ENCODE measurements around the gene SPEN.

SPEN gene, protein sequence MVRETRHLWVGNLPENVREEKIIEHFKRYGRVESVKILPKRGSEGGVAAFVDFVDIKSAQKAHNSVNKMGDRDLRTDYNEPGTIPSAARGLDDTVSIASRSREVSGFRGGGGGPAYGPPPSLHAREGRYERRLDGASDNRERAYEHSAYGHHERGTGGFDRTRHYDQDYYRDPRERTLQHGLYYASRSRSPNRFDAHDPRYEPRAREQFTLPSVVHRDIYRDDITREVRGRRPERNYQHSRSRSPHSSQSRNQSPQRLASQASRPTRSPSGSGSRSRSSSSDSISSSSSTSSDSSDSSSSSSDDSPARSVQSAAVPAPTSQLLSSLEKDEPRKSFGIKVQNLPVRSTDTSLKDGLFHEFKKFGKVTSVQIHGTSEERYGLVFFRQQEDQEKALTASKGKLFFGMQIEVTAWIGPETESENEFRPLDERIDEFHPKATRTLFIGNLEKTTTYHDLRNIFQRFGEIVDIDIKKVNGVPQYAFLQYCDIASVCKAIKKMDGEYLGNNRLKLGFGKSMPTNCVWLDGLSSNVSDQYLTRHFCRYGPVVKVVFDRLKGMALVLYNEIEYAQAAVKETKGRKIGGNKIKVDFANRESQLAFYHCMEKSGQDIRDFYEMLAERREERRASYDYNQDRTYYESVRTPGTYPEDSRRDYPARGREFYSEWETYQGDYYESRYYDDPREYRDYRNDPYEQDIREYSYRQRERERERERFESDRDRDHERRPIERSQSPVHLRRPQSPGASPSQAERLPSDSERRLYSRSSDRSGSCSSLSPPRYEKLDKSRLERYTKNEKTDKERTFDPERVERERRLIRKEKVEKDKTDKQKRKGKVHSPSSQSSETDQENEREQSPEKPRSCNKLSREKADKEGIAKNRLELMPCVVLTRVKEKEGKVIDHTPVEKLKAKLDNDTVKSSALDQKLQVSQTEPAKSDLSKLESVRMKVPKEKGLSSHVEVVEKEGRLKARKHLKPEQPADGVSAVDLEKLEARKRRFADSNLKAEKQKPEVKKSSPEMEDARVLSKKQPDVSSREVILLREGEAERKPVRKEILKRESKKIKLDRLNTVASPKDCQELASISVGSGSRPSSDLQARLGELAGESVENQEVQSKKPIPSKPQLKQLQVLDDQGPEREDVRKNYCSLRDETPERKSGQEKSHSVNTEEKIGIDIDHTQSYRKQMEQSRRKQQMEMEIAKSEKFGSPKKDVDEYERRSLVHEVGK (N-terminal part only)

DNA sequence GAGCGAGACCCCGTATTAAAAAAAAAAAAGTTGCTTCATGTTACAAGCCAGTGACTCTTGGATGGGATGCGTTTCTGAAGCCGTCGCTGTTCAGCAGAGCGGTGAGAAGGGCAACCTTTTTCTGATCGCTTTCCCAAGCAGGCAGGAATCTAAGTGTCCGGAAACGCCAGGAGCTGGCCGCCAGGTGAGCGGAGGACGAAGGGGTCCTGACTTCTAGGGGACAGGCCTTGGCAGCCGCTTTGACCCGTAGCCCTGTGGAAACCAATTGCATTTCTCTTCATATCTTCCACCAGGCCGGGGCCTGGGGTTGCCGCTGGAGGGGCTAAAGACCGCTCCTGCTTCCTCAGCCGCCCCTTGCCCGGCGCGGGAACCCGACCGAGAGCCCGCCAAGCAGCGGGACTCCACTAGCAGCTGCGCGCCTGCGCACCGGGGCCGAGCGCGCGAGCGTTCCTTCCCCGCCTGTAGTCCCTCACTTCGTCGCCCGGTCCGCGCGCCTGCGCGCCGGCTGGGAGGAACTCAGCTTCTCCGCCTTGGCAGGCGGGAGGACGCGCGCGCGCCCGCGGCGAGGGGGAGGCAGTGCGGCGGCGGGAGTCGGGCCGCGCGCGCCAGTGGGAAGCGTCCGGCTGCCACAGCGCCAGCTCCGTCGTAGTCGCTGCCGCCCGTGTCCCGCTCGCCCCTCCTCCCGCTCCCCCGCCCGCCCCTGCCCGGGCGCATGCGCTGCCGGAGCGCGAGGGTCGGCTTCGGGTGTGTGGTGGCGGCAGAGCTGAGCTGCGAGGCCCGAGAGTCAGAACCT lies at the start of gene SPEN:
TSS of gene SPEN (plus strand) at position 608 of the 793 bp plus-strand sequence. CDS start 361 bp downstream, outside the sequence.
- peak within 1 kb of the TSS; percentile 77 for H3K27ac ChIP-seq
- in situ Hi-C loops (cut with HindIII; ENCODE audit: low pct_ligation_motif_present, low sequenced_read_pairs): no loop called here
- peak; percentile 91 for DNase-seq
- H3K27me3 ChIP-seq (replicated peaks): no peaks in the 10 kb centered on the region
- TF ChIP-seq, protein P1, sequence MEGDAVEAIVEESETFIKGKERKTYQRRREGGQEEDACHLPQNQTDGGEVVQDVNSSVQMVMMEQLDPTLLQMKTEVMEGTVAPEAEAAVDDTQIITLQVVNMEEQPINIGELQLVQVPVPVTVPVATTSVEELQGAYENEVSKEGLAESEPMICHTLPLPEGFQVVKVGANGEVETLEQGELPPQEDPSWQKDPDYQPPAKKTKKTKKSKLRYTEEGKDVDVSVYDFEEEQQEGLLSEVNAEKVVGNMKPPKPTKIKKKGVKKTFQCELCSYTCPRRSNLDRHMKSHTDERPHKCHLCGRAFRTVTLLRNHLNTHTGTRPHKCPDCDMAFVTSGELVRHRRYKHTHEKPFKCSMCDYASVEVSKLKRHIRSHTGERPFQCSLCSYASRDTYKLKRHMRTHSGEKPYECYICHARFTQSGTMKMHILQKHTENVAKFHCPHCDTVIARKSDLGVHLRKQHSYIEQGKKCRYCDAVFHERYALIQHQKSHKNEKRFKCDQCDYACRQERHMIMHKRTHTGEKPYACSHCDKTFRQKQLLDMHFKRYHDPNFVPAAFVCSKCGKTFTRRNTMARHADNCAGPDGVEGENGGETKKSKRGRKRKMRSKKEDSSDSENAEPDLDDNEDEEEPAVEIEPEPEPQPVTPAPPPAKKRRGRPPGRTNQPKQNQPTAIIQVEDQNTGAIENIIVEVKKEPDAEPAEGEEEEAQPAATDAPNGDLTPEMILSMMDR (IDR thresholded peaks at IDR 0.05; ENCODE audit: low read depth, low read length, missing control alignments): no peak
- H3K4me3 ChIP-seq (ENCODE audit: low read depth, low read length): peak within 1 kb of the TSS; percentile 93
- no peaks in the 10 kb centered on the region for H3K36me3 ChIP-seq (replicated peaks)

DNA sequence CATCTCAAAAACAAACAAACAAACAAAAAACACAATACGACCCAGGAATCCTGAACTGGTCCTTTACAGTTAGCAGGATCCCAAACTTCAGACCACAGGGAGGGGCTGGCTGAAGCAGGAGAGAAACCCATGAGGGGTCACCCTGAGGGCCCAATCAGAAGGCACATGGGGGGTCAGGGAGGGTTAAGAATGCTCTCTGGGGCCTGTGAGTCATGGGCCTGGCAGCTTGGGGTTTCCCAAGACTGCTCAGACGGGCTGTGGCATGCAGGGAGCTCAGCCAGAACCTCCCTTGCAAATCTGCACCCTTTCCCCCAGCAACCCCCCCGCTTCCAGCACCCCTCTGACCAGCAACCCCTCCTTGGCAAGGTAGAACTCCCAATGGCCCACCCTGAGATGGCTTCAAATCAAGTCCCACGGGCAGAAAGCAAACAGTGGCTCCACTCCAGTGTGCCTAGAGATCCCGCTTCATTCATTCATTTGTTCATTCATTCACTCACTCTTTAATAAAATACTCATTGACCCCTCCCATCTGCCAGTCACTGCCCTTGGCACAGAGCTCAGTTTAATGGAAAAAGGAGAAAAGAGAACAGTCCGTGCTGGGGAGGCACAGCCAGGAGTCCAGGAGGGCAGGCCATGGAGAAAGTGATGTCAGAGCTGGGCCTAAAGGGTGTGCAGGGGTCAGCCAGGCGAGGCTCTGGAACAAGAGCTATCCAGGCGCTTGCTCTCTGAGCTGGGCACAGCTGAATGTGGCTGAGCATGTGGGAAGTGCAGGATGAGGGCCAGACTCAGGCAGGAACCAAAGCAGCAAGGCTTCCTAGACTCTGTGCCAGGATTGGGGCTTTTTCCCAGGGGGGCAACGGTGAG lies 48.3 kb upstream of the SPEN start:
- DNase-seq: peak; percentile 97
- TF ChIP-seq, protein P1 (IDR thresholded peaks at IDR 0.05; ENCODE audit: low read depth, low read length, missing control alignments): no peak
- in situ Hi-C loops (cut with HindIII; ENCODE audit: low pct_ligation_motif_present, low sequenced_read_pairs): no loop called here
- Histone ChIP-seq H3K4me3 (ENCODE audit: low read depth, low read length) (no peak overlapping the region), H3K27me3 (replicated peaks) (no peaks in the 10 kb centered on the region), H3K27ac (peak overlapping the region; percentile 86), H3K36me3 (replicated peaks) (no peaks in the 10 kb centered on the region)

- Histone ChIP-seq H3K27ac (peak overlapping the region; percentile 86), H3K4me3 (ENCODE audit: low read depth, low read length) (no peak overlapping the region), H3K36me3 (replicated peaks) (no peaks in the 10 kb centered on the region), H3K27me3 (replicated peaks) (no peaks in the 10 kb centered on the region)
- in situ Hi-C loops (cut with HindIII; ENCODE audit: low pct_ligation_motif_present, low sequenced_read_pairs): no loop called here
- peak; percentile 37 for DNase-seq
- TF ChIP-seq, protein P1 (IDR thresholded peaks at IDR 0.05; ENCODE audit: low read depth, low read length, missing control alignments): no peak
These were observed 47.3 kb upstream of the SPEN start for GRCh38 chr1:15799928-15800835.

- TF ChIP-seq, protein P1 (IDR thresholded peaks at IDR 0.05; ENCODE audit: low read depth, low read length, missing control alignments): no peak
- Histone ChIP-seq H3K27me3 (replicated peaks) (no peaks in the 10 kb centered on the region), H3K36me3 (replicated peaks) (no peaks in the 10 kb centered on the region), H3K27ac (no peak overlapping the region), H3K4me3 (ENCODE audit: low read depth, low read length) (no peak overlapping the region)
- in situ Hi-C loops (cut with HindIII; ENCODE audit: low pct_ligation_motif_present, low sequenced_read_pairs): no loop called here
- no peak for DNase-seq
These were observed 45.1 kb upstream of the SPEN start for GRCh38 chr1:15802234-15802965.
